Left lung (tissue), 10 donors: Measurements from ENCODE around the gene ARHGAP15. TPM values are rescaled to one million over a fixed set of nuclear protein-coding genes. Genes with fewer than 3 reads are reported as not detected.
A peak's percentile ranks its signal among the peaks of the same experiment; 100 is the strongest.

Source experiments
- ATAC-seq: fragments of 200-7000 bp; cut with Tn5 transposase; one replicate; pipeline ENCODE4 v1.9.1; 2020; ENCODE audit warnings: moderate library complexity
- DNase-seq, 4 donors: peaks; one replicate each; pipeline ENCODE4 v3.0.0-alpha.2; 2013 to 2020
- H3K27ac ChIP-seq, 2 donors: fragments of 200-600 bp; sonication (generic) in 1 of 2; one replicate each; pipeline versions ENCODE4 v1.5.0 to v1.8.0; 2020 to 2021
- H3K27me3 ChIP-seq, 2 donors: fragments of 200-600 bp; sonication (generic) in 1 of 2; one replicate each; pipeline versions ENCODE4 v1.5.0 to v1.8.0; 2020 to 2021
- H3K36me3 ChIP-seq, 2 donors: fragments of 200-600 bp; sonication (generic) in 1 of 2; one replicate each; pipeline versions ENCODE4 v1.5.0 to v1.8.0; 2020 to 2021
- H3K4me1 ChIP-seq, 2 donors: fragments of 200-600 bp; one replicate each; pipeline ENCODE4 v1.8.0; 2021
- H3K4me3 ChIP-seq, 2 donors: fragments of 200-600 bp; sonication (generic) in 1 of 2; one replicate each; pipeline versions ENCODE4 v1.5.0 to v1.8.0; 2020 to 2021; ENCODE audit warnings: mild to moderate bottlenecking in 1 of 2
- H3K9me3 ChIP-seq, 2 donors: fragments of 200-600 bp; sonication (generic) in 1 of 2; one replicate each; pipeline versions ENCODE4 v1.5.0 to v1.8.0; 2020 to 2021
- intact Hi-C, 2 donors: fragments of 100-400 bp; cut with DNase I; formaldehyde crosslinking; loops; one replicate each; pipeline versions ENCODE4 v1.11.2 to v1.14.2; 2022
- polyA plus RNA-seq, 6 donors: library from polyadenylated mRNA; unstranded; fragments of 120-200 nt; gene quantifications; one replicate each; pipeline ENCODE4 v1.2.1, GENCODE V29; 2013; ENCODE audit not compliant: insufficient read length in 6 of 6
- total RNA-seq, 2 donors: library from RNA; stranded (reverse); fragmentation: NEBNext Ultra II Directional; extraction: Animal tissue kit (Norgen Biotek cat#: 25700); gene quantifications; one replicate each; pipeline ENCODE4 v1.2.1, GENCODE V29; 2021
- TF ChIP-seq, protein P1 (sequence below), 2 donors: fragments of 200-600 bp; sonication (generic) in 1 of 2; IDR thresholded peaks; one replicate each; pipeline versions ENCODE4 v1.5.0 to v1.8.0; 2021; ENCODE audit warnings: antibody characterized with exemption in 2 of 2
- donor health status: DM: no; HTN: yes; CAD: no.
- donor health status: DM: no; HTN: no; CAD: no.

The ARHGAP15 gene
- total and polyA plus RNA-seq, 8 donors: 16.8 to 48.3 (median 30.2) TPM

GRCh38 chr2:143730155-143730952 lies 601.1 kb downstream of the ARHGAP15 start:
- Histone ChIP-seq H3K4me1 (no peaks in the 10 kb centered on the region), H3K27ac (no peak overlapping the region), H3K9me3 (no peaks in the 10 kb centered on the region), H3K27me3 (no peaks in the 10 kb centered on the region), H3K36me3 (no peaks in the 10 kb centered on the region), H3K4me3 (no peak overlapping the region)
- ATAC-seq (peak; percentile 62), DNase-seq (no peak)
- TF ChIP-seq, protein P1, sequence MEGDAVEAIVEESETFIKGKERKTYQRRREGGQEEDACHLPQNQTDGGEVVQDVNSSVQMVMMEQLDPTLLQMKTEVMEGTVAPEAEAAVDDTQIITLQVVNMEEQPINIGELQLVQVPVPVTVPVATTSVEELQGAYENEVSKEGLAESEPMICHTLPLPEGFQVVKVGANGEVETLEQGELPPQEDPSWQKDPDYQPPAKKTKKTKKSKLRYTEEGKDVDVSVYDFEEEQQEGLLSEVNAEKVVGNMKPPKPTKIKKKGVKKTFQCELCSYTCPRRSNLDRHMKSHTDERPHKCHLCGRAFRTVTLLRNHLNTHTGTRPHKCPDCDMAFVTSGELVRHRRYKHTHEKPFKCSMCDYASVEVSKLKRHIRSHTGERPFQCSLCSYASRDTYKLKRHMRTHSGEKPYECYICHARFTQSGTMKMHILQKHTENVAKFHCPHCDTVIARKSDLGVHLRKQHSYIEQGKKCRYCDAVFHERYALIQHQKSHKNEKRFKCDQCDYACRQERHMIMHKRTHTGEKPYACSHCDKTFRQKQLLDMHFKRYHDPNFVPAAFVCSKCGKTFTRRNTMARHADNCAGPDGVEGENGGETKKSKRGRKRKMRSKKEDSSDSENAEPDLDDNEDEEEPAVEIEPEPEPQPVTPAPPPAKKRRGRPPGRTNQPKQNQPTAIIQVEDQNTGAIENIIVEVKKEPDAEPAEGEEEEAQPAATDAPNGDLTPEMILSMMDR (IDR thresholded peaks at IDR 0.05): no peak
- intact Hi-C loops: no loop called here

- no peak for DNase-seq
- no peaks in the 10 kb centered on the region for H3K9me3 ChIP-seq
- no peak overlapping the region for H3K27ac ChIP-seq
- ATAC-seq: no peak
- TF ChIP-seq, protein P1 (IDR thresholded peaks at IDR 0.05): no peak
- H3K27me3 ChIP-seq: no peaks in the 10 kb centered on the region
- no peaks in the 10 kb centered on the region for H3K36me3 ChIP-seq
- no peak overlapping the region for H3K4me3 ChIP-seq
- H3K4me1 ChIP-seq: no peaks in the 10 kb centered on the region
- intact Hi-C loops: no loop called here
Observed at GRCh38 chr2:143730953-143731260, 601.7 kb downstream of the ARHGAP15 start.

DNA sequence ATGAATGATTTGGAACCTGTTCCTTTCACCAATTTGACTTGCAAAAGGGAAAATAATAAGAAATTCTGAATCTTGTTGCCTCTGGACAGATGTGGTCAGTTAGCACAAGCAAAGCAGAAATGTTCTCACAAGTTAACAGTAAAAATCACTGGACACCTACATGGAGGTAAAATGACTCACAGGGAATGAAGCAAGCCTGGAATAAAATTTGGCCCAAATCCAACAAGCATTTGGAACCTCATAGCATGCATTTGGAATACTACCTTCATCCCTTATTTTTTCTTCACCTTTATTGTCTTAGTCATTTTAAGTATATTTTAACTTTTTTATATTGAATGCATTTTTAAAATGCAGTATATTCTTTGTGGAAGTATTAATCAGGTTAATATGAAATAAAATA lies 602.9 kb downstream of the ARHGAP15 start:
- TF ChIP-seq, protein P1 (IDR thresholded peaks at IDR 0.05): no peak
- no peaks in the 10 kb centered on the region for H3K36me3 ChIP-seq
- H3K27ac ChIP-seq: no peak overlapping the region
- no peak overlapping the region for H3K4me3 ChIP-seq
- H3K9me3 ChIP-seq: no peaks in the 10 kb centered on the region
- no peaks in the 10 kb centered on the region for H3K27me3 ChIP-seq
- no peak for ATAC-seq
- no peaks in the 10 kb centered on the region for H3K4me1 ChIP-seq
- no peak for DNase-seq
- intact Hi-C loops: no loop called here

DNA sequence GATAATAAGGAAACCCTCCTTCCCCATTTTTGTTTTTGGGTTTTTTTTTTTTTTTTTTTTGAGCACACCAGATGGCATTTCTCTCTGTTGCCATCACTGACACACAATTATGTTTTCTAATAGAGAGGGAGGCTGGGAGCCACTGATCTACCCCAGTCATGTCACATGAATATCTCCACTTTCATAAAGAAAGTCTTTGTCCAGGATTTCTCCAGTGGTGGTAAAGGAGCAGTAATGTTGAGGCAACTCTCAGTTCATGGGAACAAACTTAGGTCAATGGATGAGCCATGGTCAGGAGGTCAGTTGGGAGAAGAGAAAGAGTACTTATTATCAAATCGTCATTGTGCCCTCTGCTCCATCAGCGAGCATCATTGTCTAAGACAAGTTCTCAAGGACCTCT lies 603.7 kb downstream of the ARHGAP15 start:
- Histone ChIP-seq H3K27ac (no peak overlapping the region), H3K9me3 (no peaks in the 10 kb centered on the region), H3K36me3 (no peaks in the 10 kb centered on the region), H3K4me3 (no peak overlapping the region), H3K27me3 (no peaks in the 10 kb centered on the region), H3K4me1 (no peaks in the 10 kb centered on the region)
- ATAC-seq (no peak), DNase-seq (no peak)
- intact Hi-C loops: no loop called here
- TF ChIP-seq, protein P1 (IDR thresholded peaks at IDR 0.05): no peak

DNA sequence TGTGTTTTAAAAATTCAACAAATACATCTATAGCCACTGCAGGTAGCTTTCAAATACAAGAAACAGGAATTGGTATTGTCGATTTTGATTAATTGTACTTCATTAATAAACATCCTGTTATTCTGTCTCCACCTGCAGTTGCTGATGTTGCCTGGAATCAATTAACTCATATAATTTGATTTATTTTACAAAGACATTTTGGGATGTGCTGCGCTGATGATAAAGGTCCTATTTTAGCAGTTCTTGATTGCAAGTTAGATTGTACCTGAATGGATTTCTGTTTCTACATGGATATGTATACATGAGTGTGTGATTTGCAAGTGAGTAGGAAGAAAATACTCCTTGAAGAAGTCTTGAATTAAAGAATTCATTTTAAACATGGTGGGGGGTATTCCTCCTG lies 605.3 kb downstream of the ARHGAP15 start:
- no peak overlapping the region for H3K27ac ChIP-seq
- TF ChIP-seq, protein P1 (IDR thresholded peaks at IDR 0.05): no peak

More for the DNA sequence above, 605.3 kb downstream of the ARHGAP15 start:
- Histone ChIP-seq H3K4me3 (no peak overlapping the region), H3K36me3 (no peaks in the 10 kb centered on the region), H3K9me3 (no peaks in the 10 kb centered on the region), H3K27me3 (no peaks in the 10 kb centered on the region), H3K4me1 (no peaks in the 10 kb centered on the region)
- DNase-seq (no peak), ATAC-seq (no peak)
- intact Hi-C loops: no loop called here
